HEK293T (cell line): ENCODE measurements around the gene CDC16.

ENCODE experiments used
- CTCF ChIA-PET: fragments of 350-600 bp; formaldehyde crosslinking; extraction: SDS; loops from one replicate; lab custom pipeline; 2021; ENCODE audit warnings: antibody characterized with exemption, inconsistent platforms; lab: Yijun Ruan, JAX
- POLR2A ChIA-PET: fragments of 350-600 bp; formaldehyde crosslinking; extraction: SDS; loops from one replicate; lab custom pipeline; 2020; ENCODE audit warnings: antibody characterized with exemption, inconsistent platforms; lab: Yijun Ruan, JAX
- DNase-seq: peaks from one replicate; pipeline ENCODE4 v3.0.0; 2012; ENCODE audit warnings: mixed read lengths; ENCODE audit errors: extremely low spot score
- ARNT ChIP-seq: fragments of 450-650 bp; IDR thresholded peaks from 2 replicates; pipeline ENCODE4 v1.6.1; 2017; ENCODE audit warnings: mild to moderate bottlenecking
- BHLHE40 ChIP-seq: fragments of 450-650 bp; IDR thresholded peaks from 2 replicates; pipeline ENCODE4 v1.6.1; 2016; ENCODE audit warnings: mild to moderate bottlenecking, moderate library complexity, borderline replicate concordance
- CTBP1 ChIP-seq: fragments of 450-650 bp; IDR thresholded peaks from 2 replicates; pipeline ENCODE4 v1.6.1; 2016; ENCODE audit warnings: borderline replicate concordance
- ELF4 ChIP-seq: fragments of 450-650 bp; IDR thresholded peaks from 2 replicates; pipeline ENCODE4 v1.6.1; 2017; ENCODE audit warnings: antibody characterized with exemption
- FOXK2 ChIP-seq: fragments of 450-650 bp; IDR thresholded peaks from 2 replicates; pipeline ENCODE4 v1.6.1; 2016; ENCODE audit warnings: mild to moderate bottlenecking
- FOXM1 ChIP-seq: fragments of 450-650 bp; IDR thresholded peaks from 2 replicates; pipeline ENCODE4 v1.6.1; 2017; ENCODE audit warnings: mild to moderate bottlenecking, borderline replicate concordance
- HDGF ChIP-seq: fragments of 450-650 bp; IDR thresholded peaks from 2 replicates; pipeline ENCODE4 v1.6.1; 2017; ENCODE audit warnings: antibody characterized with exemption, borderline replicate concordance
- L3MBTL2 ChIP-seq: fragments of 450-650 bp; conservative IDR thresholded peaks from 2 replicates; pipeline ENCODE4 v1.6.1; 2016; ENCODE audit warnings: mild to moderate bottlenecking
- LEF1 ChIP-seq: fragments of 450-650 bp; IDR thresholded peaks from 2 replicates; pipeline ENCODE4 v1.6.1; 2017; ENCODE audit warnings: mild to moderate bottlenecking, borderline replicate concordance
- NFRKB ChIP-seq: fragments of 450-650 bp; IDR thresholded peaks from 2 replicates; pipeline ENCODE4 v1.6.1; 2016; ENCODE audit warnings: mild to moderate bottlenecking, moderate library complexity
- SP1 ChIP-seq: fragments of 450-650 bp; IDR thresholded peaks from 2 replicates; pipeline ENCODE4 v1.6.1; 2017
- SUZ12 ChIP-seq: fragments of 450-650 bp; IDR thresholded peaks from 2 replicates; pipeline ENCODE4 v1.6.1; 2016; ENCODE audit warnings: mild to moderate bottlenecking
- TARDBP ChIP-seq: fragments of 450-650 bp; IDR thresholded peaks from 2 replicates; pipeline ENCODE4 v1.6.1; 2016
- ZNF384 ChIP-seq: fragments of 450-650 bp; IDR thresholded peaks from 2 replicates; pipeline ENCODE4 v1.6.1; 2016
- TF ChIP-seq, protein P1 (sequence below): fragments of 450-650 bp; IDR thresholded peaks from 2 replicates; pipeline ENCODE4 v1.6.1; 2016

The CDC16 gene

DNA sequence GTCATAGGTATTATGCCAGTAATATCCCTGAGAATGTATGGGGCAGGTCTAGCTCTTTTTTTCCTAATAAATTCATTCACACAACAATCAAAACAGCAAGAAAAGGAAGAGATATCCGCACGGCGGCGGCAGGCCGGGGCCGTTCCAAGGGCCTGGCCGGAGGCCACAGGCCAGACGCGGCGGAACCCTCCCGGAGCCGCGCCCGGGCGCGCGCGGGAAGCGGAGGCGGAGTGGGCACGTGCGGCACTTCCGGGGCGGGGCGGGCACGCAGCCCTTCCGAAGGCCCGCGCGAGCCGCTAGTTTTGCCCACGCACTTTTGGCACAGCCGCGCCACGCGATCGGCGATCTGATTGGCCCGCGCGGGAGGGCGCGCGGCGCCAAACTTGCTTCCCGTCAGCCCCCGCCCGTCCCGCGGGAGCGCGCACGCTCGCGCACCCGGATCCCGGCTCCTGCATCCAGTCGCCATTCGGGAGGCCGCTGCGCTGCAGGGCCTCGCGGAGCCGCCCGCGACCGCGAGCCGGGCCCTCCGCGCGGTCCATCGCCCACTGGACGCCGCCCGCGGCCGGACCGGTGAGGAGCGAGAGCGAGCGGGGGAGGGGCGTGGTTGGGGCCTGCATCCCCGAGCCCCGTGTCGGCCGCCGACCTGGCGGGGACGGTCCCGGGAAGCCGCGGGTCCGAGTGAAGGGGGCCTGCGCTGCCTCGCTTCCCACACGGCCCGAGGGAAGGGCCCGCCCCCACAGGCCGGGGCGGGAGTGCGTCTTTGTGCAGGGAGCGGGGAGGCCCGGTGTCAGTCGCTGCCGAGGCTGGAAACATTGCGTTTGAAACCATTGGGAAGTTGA lies 79.6 kb downstream of the CDC16 start, which contains the start of gene CHAMP1:
CHAMP1 (plus strand) TSS at position 430 of the 839 bp plus-strand sequence. CDS start 9,340 bp downstream, outside the sequence.
- POLR2A ChIA-PET: interaction anchor here (1.1 kb wide), 1 partner anchor 13 kb away, joined by 5 read pairs; no protein-coding TSS in a partner anchor

DNA sequence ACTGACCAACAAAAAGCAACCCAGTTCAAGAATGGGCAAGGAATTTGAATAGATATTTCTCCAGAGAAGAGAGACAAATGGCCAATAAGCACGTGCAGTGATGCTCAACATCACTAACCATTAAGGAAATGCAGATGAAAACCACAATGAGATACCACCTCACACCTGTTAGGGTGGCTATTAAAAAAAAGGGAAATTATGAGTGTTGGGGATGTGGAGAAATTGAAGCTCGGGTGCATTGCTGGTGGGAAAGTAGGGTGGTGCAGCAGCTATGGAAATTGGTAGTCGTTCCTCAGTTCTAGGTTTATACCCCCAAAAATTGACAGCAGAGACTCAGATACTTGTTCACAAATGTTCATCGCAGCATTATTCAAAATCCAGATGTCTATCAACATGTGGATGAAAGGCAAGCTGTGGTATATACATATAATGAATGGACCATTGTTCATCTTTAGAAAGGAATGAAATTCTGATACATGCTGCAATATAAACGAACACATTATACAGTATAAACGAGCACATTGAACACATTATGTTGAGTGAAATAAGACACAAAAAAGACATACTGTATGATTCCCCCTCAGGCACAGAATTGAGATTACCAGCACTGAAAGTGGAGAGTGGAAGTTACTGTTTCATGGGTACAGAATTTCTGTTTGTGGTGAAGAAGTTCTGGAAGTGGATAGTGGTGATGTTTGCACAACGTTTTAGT lies 80.5 kb downstream of the CDC16 start:
- POLR2A ChIA-PET: interaction anchor here (1.1 kb wide), 1 partner anchor 12 kb away, joined by 5 read pairs; no protein-coding TSS in a partner anchor
- TF ChIP-seq SP1 (no peak), FOXM1 (no peak), BHLHE40 (no peak), SUZ12 (no peak), ZNF384 (no peak)
- CTCF ChIA-PET: no interaction called here
- DNase-seq: no peak

More for the DNA sequence above, 79.6 kb downstream of the CDC16 start, which contains the start of gene CHAMP1:
- CTCF ChIA-PET: no interaction called here
- peak; percentile 76 for DNase-seq
- TF ChIP-seq NFRKB: no peak
- peak; percentile 18; the same call in 1 of the 2 replicates for TF ChIP-seq LEF1

DNA sequence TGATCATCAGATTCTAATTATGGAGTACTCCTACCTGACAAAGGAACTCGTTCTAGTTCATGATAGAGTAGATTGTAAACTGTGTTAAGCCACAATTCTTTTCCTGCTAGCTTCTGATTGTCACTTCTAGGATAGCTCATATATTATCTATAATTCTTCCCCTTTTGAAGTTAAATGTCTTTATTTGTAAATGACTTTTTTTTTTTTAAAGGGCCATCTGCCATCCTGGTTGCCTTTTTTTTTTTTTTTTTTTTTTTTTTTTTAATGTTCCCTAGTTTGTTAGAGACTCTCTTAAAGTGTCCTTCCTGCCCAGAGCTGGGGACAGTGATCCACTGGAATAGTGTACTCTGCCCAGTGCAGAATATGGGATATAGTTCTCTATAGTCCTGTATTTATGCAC lies 83.9 kb downstream of the CDC16 start:
- ChIA-PET CTCF (no interaction called here), POLR2A (no interaction called here)
- TF ChIP-seq HDGF (no peak), ELF4 (no peak), FOXK2 (no peak), LEF1 (no peak), FOXM1 (no peak), ARNT (no peak), NFRKB (no peak), L3MBTL2 (no peak), TARDBP (no peak), ZNF384 (no peak), CTBP1 (no peak)
- DNase-seq: no peak

DNA sequence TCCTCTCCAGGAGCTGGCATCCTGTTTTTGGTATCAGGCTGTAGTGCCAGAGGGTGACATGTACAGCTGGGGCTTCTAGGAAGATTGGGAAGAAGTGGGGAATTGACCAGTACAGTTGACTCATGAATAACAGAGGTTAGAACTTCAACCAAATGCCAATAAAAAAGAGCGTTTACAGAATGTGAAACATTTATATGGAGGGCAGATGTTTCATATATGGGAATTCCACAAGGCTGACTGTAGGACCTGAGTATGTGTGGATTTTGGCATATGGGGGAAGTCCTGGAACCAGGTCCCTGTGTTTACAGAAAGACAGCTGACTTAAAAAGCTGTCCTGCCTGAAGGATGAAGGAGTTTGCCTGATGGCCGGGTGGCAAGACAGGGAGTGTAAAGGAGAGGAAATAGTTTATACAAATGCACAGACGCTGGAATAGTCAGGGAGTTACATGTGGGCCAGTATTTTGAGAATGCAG lies 84.8 kb downstream of the CDC16 start:
- no peak for DNase-seq
- ChIA-PET CTCF (no interaction called here), POLR2A (no interaction called here)
- TF ChIP-seq SP1 (no peak), L3MBTL2 (no peak), SUZ12 (no peak)
- TF ChIP-seq, protein P1, sequence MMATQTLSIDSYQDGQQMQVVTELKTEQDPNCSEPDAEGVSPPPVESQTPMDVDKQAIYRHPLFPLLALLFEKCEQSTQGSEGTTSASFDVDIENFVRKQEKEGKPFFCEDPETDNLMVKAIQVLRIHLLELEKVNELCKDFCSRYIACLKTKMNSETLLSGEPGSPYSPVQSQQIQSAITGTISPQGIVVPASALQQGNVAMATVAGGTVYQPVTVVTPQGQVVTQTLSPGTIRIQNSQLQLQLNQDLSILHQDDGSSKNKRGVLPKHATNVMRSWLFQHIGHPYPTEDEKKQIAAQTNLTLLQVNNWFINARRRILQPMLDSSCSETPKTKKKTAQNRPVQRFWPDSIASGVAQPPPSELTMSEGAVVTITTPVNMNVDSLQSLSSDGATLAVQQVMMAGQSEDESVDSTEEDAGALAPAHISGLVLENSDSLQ: no peak

DNA sequence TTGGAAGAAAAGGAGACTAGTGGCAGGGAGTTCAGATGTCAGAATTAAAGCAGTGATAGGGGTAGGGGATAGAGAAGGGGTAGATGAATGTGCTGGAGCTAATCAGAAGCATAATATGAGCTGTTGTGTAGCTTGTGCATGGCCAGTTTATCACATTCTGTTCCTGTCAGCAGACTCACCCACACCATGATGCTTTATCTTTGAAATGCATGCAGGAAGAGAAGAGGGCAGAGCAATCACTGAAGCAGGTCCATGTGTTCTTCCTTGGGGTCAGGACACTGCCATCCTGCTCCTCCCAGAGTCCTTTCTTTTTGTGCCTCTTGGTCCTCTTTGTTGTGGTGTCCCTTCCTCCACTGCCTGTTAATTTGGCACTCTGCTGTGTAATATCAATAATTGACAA lies 85.4 kb downstream of the CDC16 start:
- CTCF ChIA-PET: no interaction called here

DNA sequence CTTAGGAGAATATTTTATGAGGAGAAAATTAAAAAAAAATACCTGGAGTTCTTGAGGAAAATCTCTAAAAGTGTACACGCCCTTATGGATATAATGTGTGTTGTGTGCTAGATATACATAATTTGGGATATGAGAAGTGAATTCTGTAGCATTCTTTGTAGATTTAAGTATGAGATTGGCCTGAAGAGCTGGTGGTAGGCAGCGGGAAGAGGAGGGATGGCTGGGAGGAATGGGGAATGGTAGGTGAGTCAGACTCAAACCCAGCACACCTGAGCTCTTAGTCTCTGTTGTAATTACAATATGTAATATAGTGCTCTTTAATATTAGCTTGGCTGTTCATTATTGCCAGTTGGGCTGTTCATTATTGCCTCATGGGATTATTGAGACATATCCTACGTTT lies 86.6 kb downstream of the CDC16 start:
- DNase-seq: no peak
- TF ChIP-seq HDGF: no peak
- TF ChIP-seq NFRKB: no peak
- no peak for TF ChIP-seq TARDBP
- TF ChIP-seq, protein P1: no peak
- no peak for TF ChIP-seq L3MBTL2
- ChIA-PET CTCF (no interaction called here), POLR2A (no interaction called here)

More for the DNA sequence above, 85.4 kb downstream of the CDC16 start:
- DNase-seq: no peak
- TF ChIP-seq LEF1 (no peak), FOXK2 (no peak)
- POLR2A ChIA-PET: no interaction called here
